Suprapubic skin (tissue), 4 donors: ENCODE results near the gene KRTAP10-9.

Source experiments
- EP300 ChIP-seq: sonication (generic); formaldehyde crosslinking; IDR thresholded peaks from one replicate; pipeline ENCODE4 v1.6.1; 2017; ENCODE audit warnings: antibody characterized with exemption
- POLR2A ChIP-seq, 2 donors: fragments of 450-650 bp; IDR thresholded peaks; one replicate each; pipeline ENCODE4 v1.6.1; 2017; ENCODE audit warnings: antibody characterized with exemption in 2 of 2, mild to moderate bottlenecking in 2 of 2, moderate library complexity in 2 of 2
- POLR2AphosphoS5 ChIP-seq, 3 donors: sonication (generic); formaldehyde crosslinking; IDR thresholded peaks; one replicate each; pipeline ENCODE4 v1.6.1; 2017; ENCODE audit warnings: antibody characterized with exemption in 3 of 3
- TF ChIP-seq, protein P1 (sequence below), 2 donors: fragments of 200-600 bp in 1 of 2; fragments of 450-650 bp in 1 of 2; sonication (generic) in 1 of 2; IDR thresholded peaks; one replicate each; pipeline ENCODE4 v1.5.1; 2016 to 2019; ENCODE audit warnings: antibody characterized with exemption in 2 of 2, mild to moderate bottlenecking in 1 of 2, moderate library complexity in 1 of 2

DNA sequence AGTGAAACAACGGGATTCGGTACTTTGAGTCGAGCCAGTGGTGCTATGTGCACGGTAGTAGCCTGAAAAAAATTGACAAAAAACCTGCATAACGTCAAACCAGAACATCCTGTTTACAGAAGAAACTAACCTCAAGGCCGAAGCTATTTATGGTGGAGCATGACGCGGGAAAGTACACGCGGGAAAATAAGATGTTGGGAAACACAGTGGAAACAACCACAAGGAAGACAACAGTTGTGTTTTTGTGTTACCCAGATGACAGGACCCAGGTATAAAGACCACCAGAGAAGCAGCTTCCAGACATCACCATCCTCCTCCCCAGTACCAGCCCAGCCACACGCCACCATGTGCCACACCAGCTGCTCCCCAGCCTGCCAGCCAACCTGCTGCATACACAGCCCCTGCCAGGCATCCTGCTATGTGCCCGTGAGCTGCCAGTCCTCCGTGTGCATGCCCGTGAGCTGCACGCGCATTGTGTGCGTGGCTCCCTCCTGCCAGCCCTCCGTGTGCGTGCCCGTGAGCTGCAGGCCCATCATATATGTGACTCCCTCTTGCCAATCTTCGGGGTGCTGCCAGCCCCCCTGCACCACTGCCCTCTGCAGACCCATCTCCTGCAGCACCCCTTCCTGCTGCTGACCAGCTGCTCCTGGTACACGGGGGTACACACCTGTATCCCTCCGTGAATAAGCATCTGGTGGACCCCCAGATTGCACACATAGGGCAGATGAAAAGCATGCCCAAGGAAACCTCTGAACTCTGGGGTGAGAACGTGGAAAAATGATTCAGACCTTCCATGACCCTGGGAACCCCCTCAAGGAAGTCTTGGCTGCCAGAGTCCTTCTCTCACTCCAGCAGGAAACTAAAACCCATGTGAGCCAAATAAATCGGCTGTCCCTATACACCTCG is 31.0 kb downstream of the KRTAP10-9 start, which contains the start of gene KRTAP12-3:
- TF ChIP-seq POLR2A (IDR thresholded peaks at IDR 0.05) (no peak), EP300 (no peak), POLR2AphosphoS5 (IDR thresholded peaks at IDR 0.05) (no peak)
- TF ChIP-seq, protein P1, sequence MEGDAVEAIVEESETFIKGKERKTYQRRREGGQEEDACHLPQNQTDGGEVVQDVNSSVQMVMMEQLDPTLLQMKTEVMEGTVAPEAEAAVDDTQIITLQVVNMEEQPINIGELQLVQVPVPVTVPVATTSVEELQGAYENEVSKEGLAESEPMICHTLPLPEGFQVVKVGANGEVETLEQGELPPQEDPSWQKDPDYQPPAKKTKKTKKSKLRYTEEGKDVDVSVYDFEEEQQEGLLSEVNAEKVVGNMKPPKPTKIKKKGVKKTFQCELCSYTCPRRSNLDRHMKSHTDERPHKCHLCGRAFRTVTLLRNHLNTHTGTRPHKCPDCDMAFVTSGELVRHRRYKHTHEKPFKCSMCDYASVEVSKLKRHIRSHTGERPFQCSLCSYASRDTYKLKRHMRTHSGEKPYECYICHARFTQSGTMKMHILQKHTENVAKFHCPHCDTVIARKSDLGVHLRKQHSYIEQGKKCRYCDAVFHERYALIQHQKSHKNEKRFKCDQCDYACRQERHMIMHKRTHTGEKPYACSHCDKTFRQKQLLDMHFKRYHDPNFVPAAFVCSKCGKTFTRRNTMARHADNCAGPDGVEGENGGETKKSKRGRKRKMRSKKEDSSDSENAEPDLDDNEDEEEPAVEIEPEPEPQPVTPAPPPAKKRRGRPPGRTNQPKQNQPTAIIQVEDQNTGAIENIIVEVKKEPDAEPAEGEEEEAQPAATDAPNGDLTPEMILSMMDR (IDR thresholded peaks at IDR 0.05): no peak
